Suprapubic skin (tissue), 4 donors: ENCODE data around the gene KYNU.
"Not testable (repeated sequence)": the region's sequence is repeated elsewhere in the genome, so short reads cannot be mapped to it uniquely, and the experiment has no call there.

Experiments used
- EP300 ChIP-seq: sonication (generic); formaldehyde crosslinking; IDR thresholded peaks from one replicate; pipeline ENCODE4 v1.6.1; 2017; ENCODE audit warnings: antibody characterized with exemption
- POLR2A ChIP-seq, 2 donors: fragments of 450-650 bp; IDR thresholded peaks; one replicate each; pipeline ENCODE4 v1.6.1; 2017; ENCODE audit warnings: antibody characterized with exemption in 2 of 2, mild to moderate bottlenecking in 2 of 2, moderate library complexity in 2 of 2
- POLR2AphosphoS5 ChIP-seq, 3 donors: sonication (generic); formaldehyde crosslinking; IDR thresholded peaks; one replicate each; pipeline ENCODE4 v1.6.1; 2017; ENCODE audit warnings: antibody characterized with exemption in 3 of 3
- TF ChIP-seq, protein P1 (sequence below), 2 donors: fragments of 200-600 bp in 1 of 2; fragments of 450-650 bp in 1 of 2; sonication (generic) in 1 of 2; IDR thresholded peaks; one replicate each; pipeline ENCODE4 v1.5.1; 2016 to 2019; ENCODE audit warnings: antibody characterized with exemption in 2 of 2, mild to moderate bottlenecking in 1 of 2, moderate library complexity in 1 of 2

DNA sequence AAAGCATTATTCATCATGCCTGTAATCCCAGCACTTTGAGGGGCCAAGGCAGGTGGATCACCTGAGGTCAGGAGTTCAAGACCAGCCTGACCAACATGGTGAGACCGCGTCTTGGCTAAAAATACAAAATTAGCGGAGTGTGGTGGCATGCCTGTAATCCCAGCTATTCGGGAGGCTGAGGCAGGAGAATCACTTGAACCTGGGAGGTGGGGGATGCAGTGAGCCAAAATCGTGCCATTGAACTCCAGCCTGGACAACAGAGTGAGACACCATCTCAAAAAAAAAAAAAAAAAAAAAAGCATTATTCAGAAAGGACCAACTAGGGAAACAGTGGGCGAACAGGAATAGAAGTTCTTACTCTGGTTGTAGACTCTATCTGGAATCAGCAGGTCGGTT is 8.4 kb upstream of the KYNU start:
- not testable (repeated sequence) for TF ChIP-seq POLR2A (IDR thresholded peaks at IDR 0.05); POLR2AphosphoS5 (IDR thresholded peaks at IDR 0.05); EP300
- TF ChIP-seq, protein P1, sequence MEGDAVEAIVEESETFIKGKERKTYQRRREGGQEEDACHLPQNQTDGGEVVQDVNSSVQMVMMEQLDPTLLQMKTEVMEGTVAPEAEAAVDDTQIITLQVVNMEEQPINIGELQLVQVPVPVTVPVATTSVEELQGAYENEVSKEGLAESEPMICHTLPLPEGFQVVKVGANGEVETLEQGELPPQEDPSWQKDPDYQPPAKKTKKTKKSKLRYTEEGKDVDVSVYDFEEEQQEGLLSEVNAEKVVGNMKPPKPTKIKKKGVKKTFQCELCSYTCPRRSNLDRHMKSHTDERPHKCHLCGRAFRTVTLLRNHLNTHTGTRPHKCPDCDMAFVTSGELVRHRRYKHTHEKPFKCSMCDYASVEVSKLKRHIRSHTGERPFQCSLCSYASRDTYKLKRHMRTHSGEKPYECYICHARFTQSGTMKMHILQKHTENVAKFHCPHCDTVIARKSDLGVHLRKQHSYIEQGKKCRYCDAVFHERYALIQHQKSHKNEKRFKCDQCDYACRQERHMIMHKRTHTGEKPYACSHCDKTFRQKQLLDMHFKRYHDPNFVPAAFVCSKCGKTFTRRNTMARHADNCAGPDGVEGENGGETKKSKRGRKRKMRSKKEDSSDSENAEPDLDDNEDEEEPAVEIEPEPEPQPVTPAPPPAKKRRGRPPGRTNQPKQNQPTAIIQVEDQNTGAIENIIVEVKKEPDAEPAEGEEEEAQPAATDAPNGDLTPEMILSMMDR (IDR thresholded peaks at IDR 0.05), result not testable (repeated sequence)
